Activated T-cell treated with anti-CD3 and anti-CD28 coated beads for 48 hours (primary cell): ENCODE data around the gene RIN1.
"Not testable (repeated sequence)": the region's sequence is repeated elsewhere in the genome, so short reads cannot be mapped to it uniquely, and the experiment has no call there.

ENCODE experiments used
- DNase-seq: peaks from one replicate; pipeline ENCODE4 v3.0.0-alpha.2; 2020; ENCODE audit warnings: low read depth

RIN1 gene

GRCh38 chr11:66359662-66360087, 23.4 kb upstream of the RIN1 start:
- DNase-seq: no peak

- not testable (repeated sequence) for DNase-seq
Measured at GRCh38 chr11:66350560-66351235, 14.5 kb upstream of the RIN1 start.

GRCh38 chr11:66349084-66349386, 12.8 kb upstream of the RIN1 start:
- DNase-seq: no peak

- DNase-seq: peak; percentile 82
Measured at GRCh38 chr11:66347425-66348276, 11.4 kb upstream of the RIN1 start, which contains the start of gene B4GAT1. Gene B4GAT1 (minus strand): TSS chr11:66347629. CDS start chr11:66347545, 84 bp downstream.

GRCh38 chr11:66346476-66347424, 10.5 kb upstream of the RIN1 start:
- no peak for DNase-seq

GRCh38 chr11:66345316-66345649, 9.0 kb upstream of the RIN1 start:
- no peak for DNase-seq

- peak; percentile 93 for DNase-seq
Measured at GRCh38 chr11:66344550-66345315, 8.5 kb upstream of the RIN1 start, which contains the start of gene BRMS1. Gene BRMS1 (minus strand): TSS chr11:66345104. CDS start chr11:66342234, 2,870 bp downstream.

- DNase-seq: no peak
Measured at GRCh38 chr11:66343176-66343575, 6.9 kb upstream of the RIN1 start.

GRCh38 chr11:66341502-66342126, 5.4 kb upstream of the RIN1 start:
- DNase-seq: no peak

GRCh38 chr11:66340596-66341501, 4.6 kb upstream of the RIN1 start:
- no peak for DNase-seq

- no peak for DNase-seq
Measured at GRCh38 chr11:66339686-66340483, 3.7 kb upstream of the RIN1 start.

- no peak for DNase-seq
Measured at GRCh38 chr11:66339162-66339675, 3.0 kb upstream of the RIN1 start.

GRCh38 chr11:66338276-66339161, 2.3 kb upstream of the RIN1 start:
- DNase-seq: no peak

- no peak for DNase-seq
Measured at GRCh38 chr11:66337103-66337899, 1.1 kb upstream of the RIN1 start.

- no peak for DNase-seq
Measured at GRCh38 chr11:66335531-66336233, 552 bp downstream of the RIN1 start.
